ENCODE data around the gene SMIM14.

The SMIM14 gene

GRCh38 chr4:39497909-39498726 lies 140.5 kb downstream of the SMIM14 start:
- FAIRE-seq: no peak

All from endometrium (tissue), 2 donors.